Lung (tissue), 12 donors: ENCODE results near the gene DNAH3. TPM values are rescaled to one million over a fixed set of nuclear protein-coding genes. Genes with fewer than 3 reads are reported as not detected.
A peak's percentile ranks its signal among the peaks of the same experiment; 100 is the strongest.

Experiments used
- ATAC-seq: fragments of 200-7000 bp; cut with Tn5 transposase; one replicate; pipeline ENCODE4 v1.9.1; 2020; ENCODE audit warnings: moderate number of reproducible peaks; ENCODE audit not compliant: insufficient read depth, low FRiP score
- DNase-seq, 3 donors: peaks; one replicate each; pipeline ENCODE4 v3.0.0-alpha.2; 2013 to 2017
- H3K27ac ChIP-seq, 2 donors: one replicate each; pipeline ENCODE4 v1.5.1; 2013; ENCODE audit warnings: mild to moderate bottlenecking in 2 of 2, moderate library complexity in 2 of 2, control low read depth in 1 of 2, inconsistent platforms in 1 of 2, low read depth in 1 of 2, low read length in 1 of 2
- H3K27me3 ChIP-seq, 3 donors: one replicate each; pipeline ENCODE4 v1.5.1; 2013; ENCODE audit warnings: low read length in 2 of 3; ENCODE audit not compliant: control insufficient read depth in 3 of 3, insufficient read depth in 3 of 3
- H3K36me3 ChIP-seq, 4 donors: one replicate each; pipeline ENCODE4 v1.5.1; 2013; ENCODE audit warnings: low read length in 4 of 4, mild to moderate bottlenecking in 1 of 4, moderate library complexity in 1 of 4; ENCODE audit not compliant: control insufficient read depth in 4 of 4, insufficient read depth in 4 of 4
- H3K4me1 ChIP-seq, 5 donors: one replicate each; pipeline ENCODE4 v1.5.1; 2013; ENCODE audit warnings: low read length in 5 of 5, mild to moderate bottlenecking in 2 of 5, moderate library complexity in 1 of 5; ENCODE audit not compliant: control insufficient read depth in 5 of 5, insufficient read depth in 5 of 5
- H3K4me3 ChIP-seq: one replicate; pipeline ENCODE4 v1.5.1; 2013; ENCODE audit warnings: mild to moderate bottlenecking, control low read depth, moderate library complexity
- H3K9ac ChIP-seq, 2 donors: one replicate each; pipeline ENCODE4 v1.5.1; 2013; ENCODE audit warnings: low read length in 2 of 2, control low read depth in 1 of 2; ENCODE audit not compliant: insufficient read depth in 1 of 2
- H3K9me3 ChIP-seq, 4 donors: one replicate each; pipeline ENCODE4 v1.5.1; 2013; ENCODE audit warnings: low read length in 3 of 4, mild to moderate bottlenecking in 1 of 4, moderate library complexity in 1 of 4; ENCODE audit not compliant: control insufficient read depth in 4 of 4, insufficient read depth in 3 of 4
- CTCF ChIP-seq: IDR thresholded peaks from 2 replicates; pipeline ENCODE4 v1.5.1; 2012; ENCODE audit warnings: mild to moderate bottlenecking; ENCODE audit errors: control extremely low read depth, extremely low read depth
- WGBS, 2 donors: extraction: QIAGEN DNeasy Blood & Tissue Kit; methylation state at CpG; one replicate each; pipeline ENCODE4 v1.1.7; 2013; 5-methylcytosine and 5-hydroxymethylcytosine counted together
- polyA plus RNA-seq, 2 donors: library from polyadenylated mRNA; stranded (reverse); fragments of 200-250 nt; gene quantifications; one replicate each; pipeline ENCODE4 v1.2.1, GENCODE V29; 2013
- total RNA-seq, 2 donors: library from RNA; depleted of rRNA in 1 of 2; stranded (reverse); fragments of >200 nt in 1 of 2; gene quantifications; one replicate each; pipeline ENCODE4 v1.2.1, GENCODE V29; 2014 to 2021
- donor health status: control.
- donor health status: control.
- donor health status: Bipolar disorder and iron deficiency.
- donor health status: healthy.
- donor health status: DM: yes; HTN: yes; CAD: no.

DNAH3 gene
- total and polyA plus RNA-seq, 4 donors = 1.0 to 24.1 (median 12.8) TPM

GRCh38 chr16:20944861-20945574 is 205.6 kb downstream of the DNAH3 start:
- H3K27ac ChIP-seq = no peak overlapping the region
- TF ChIP-seq CTCF = no peak
- H3K9ac ChIP-seq = no peak overlapping the region
- ATAC-seq = no peak
- peaks cover 0 to 2% (median 0%) of the 10 kb centered on the region in 5 donors for H3K4me1 ChIP-seq
- no peak overlapping the region for H3K4me3 ChIP-seq
- peak; percentile 39 to 52 (median 42) for DNase-seq
- H3K9me3 ChIP-seq = no peaks in the 10 kb centered on the region
- no peaks in the 10 kb centered on the region for H3K36me3 ChIP-seq
- no peaks in the 10 kb centered on the region for H3K27me3 ChIP-seq
- WGBS, 2 donors = 83 to 94% methylated on average over 5 of the region's 5 CpGs

GRCh38 chr16:20942256-20942655 is 208.4 kb downstream of the DNAH3 start:
- H3K9ac ChIP-seq = no peak overlapping the region
- H3K36me3 ChIP-seq = no peaks in the 10 kb centered on the region
- no peaks in the 10 kb centered on the region for H3K27me3 ChIP-seq
- WGBS, 2 donors = 69 to 74% methylated on average over 4 of the region's 4 CpGs
- H3K9me3 ChIP-seq = no peaks in the 10 kb centered on the region
- no peak overlapping the region for H3K27ac ChIP-seq
- no peak for DNase-seq
- H3K4me3 ChIP-seq = no peak overlapping the region
- TF ChIP-seq CTCF = no peak
- H3K4me1 ChIP-seq = peaks cover 0 to 2% (median 0%) of the 10 kb centered on the region in 5 donors
- ATAC-seq = no peak

GRCh38 chr16:20941636-20941926 is 209.1 kb downstream of the DNAH3 start:
- ATAC-seq = no peak
- no peak for TF ChIP-seq CTCF

More at GRCh38 chr16:20941636-20941926, 209.1 kb downstream of the DNAH3 start:
- Histone ChIP-seq H3K36me3 (no peaks in the 10 kb centered on the region), H3K9me3 (no peaks in the 10 kb centered on the region), H3K4me1 (peaks cover 0 to 2% (median 0%) of the 10 kb centered on the region in 5 donors), H3K4me3 (no peak overlapping the region), H3K27ac (no peak overlapping the region), H3K9ac (no peak overlapping the region), H3K27me3 (no peaks in the 10 kb centered on the region)
- 96 to 97% methylated on average over 6 of the region's 6 CpGs for WGBS, 2 donors
- DNase-seq = no peak
